Occipital lobe (tissue), 2 donors: ENCODE measurements around the gene TPP2. TPM values are rescaled to one million over a fixed set of nuclear protein-coding genes. Genes with fewer than 3 reads are reported as not detected.

Experiments
- DNase-seq: peaks from one replicate; lab custom pipeline; 2025; lab: John Stamatoyannopoulos, UW
- total RNA-seq: library from RNA; depleted of rRNA; stranded (reverse); fragments of >200 nt; gene quantifications from one replicate; pipeline ENCODE4 v1.2.3, GENCODE V29; 2014

The TPP2 gene
- total RNA-seq, 1 donor from 2014 or later = 68.9 TPM

- peak; percentile 1 for DNase-seq
Measured at GRCh38 chr13:102724923-102725322, 128.1 kb downstream of the TPP2 start.

- DNase-seq = no peak
Measured at GRCh38 chr13:102726430-102726829, 129.6 kb downstream of the TPP2 start.

Other genes with a start within 250 kb of the TPP2 start
- 69.1 TPM for gene FGF14, start 194.9 kb upstream of the TPP2 start, total RNA-seq
- gene METTL21C, start 98.1 kb downstream of the TPP2 start, total RNA-seq = not detected
- gene TEX30, start 176.8 kb downstream of the TPP2 start, total RNA-seq = 12.8 TPM
- gene POGLUT2, start 202.0 kb downstream of the TPP2 start, total RNA-seq = 11.5 TPM
- 65.2 TPM for gene BIVM, start 202.1 kb downstream of the TPP2 start, total RNA-seq
- gene ERCC5, start 249.0 kb downstream of the TPP2 start, total RNA-seq = 70.0 TPM